CD14-positive monocyte (primary cell): Measurements from ENCODE around the gene OSBPL8. TPM values are rescaled to one million over a fixed set of nuclear protein-coding genes. Genes with fewer than 3 reads are reported as not detected.

Experiments used
- DNase-seq, 3 donors: peaks; one replicate each; pipeline ENCODE4 v3.0.0-alpha.2; 2011 to 2022
- H2AFZ ChIP-seq: 2 replicates; pipeline ENCODE4 v1.6.0; 2012; ENCODE audit warnings: mild to moderate bottlenecking, low read depth, low read length, inconsistent platforms; ENCODE audit not compliant: insufficient read depth, poor library complexity, severe bottlenecking
- H3K27ac ChIP-seq, 2 donors: 1 replicate in 1 of 2; 2 replicates in 1 of 2; pipeline ENCODE4 v1.5.1; 2012 to 2013; ENCODE audit warnings: low read length in 2 of 2, control low read depth in 1 of 2, inconsistent platforms in 1 of 2, low read depth in 1 of 2, mild to moderate bottlenecking in 1 of 2
- H3K27me3 ChIP-seq, 2 donors: one replicate each; pipeline versions ENCODE4 v1.6.0 to v1.6.1; 2011 to 2013; ENCODE audit warnings: low read length in 2 of 2; ENCODE audit not compliant: control insufficient read depth in 2 of 2, insufficient read depth in 2 of 2
- H3K36me3 ChIP-seq, 2 donors: replicated peaks in 1 of 2; 1 replicate in 1 of 2; 2 replicates in 1 of 2; pipeline versions ENCODE4 v1.5.1 to v1.6.1; 2012 to 2013; ENCODE audit warnings: low read length in 2 of 2, control low read depth in 1 of 2, inconsistent platforms in 1 of 2, mild to moderate bottlenecking in 1 of 2; ENCODE audit not compliant: insufficient read depth in 2 of 2, control insufficient read depth in 1 of 2
- H3K4me1 ChIP-seq, 2 donors: 1 replicate in 1 of 2; 2 replicates in 1 of 2; pipeline versions ENCODE4 v1.5.1 to v1.6.1; 2012 to 2013; ENCODE audit warnings: low read length in 2 of 2, control low read depth in 1 of 2, inconsistent platforms in 1 of 2, mild to moderate bottlenecking in 1 of 2, moderate library complexity in 1 of 2; ENCODE audit not compliant: insufficient read depth in 2 of 2, control insufficient read depth in 1 of 2
- H3K4me2 ChIP-seq: replicated peaks from 2 replicates; pipeline ENCODE3; 2012; ENCODE audit warnings: low read length, moderate library complexity, mild to moderate bottlenecking; ENCODE audit not compliant: poor library complexity, severe bottlenecking; ENCODE audit errors: extremely low read depth
- H3K4me3 ChIP-seq, 3 experiments: fragments of 200-600 bp in 1 of 3; sonication (generic) in 1 of 3; replicated peaks in 1 of 3; 1 replicate in 2 of 3; 2 replicates in 1 of 3; pipeline ENCODE4 v1.5.1; 2011 to 2013; ENCODE audit warnings: low read length in 3 of 3, mild to moderate bottlenecking in 3 of 3, control low read depth in 2 of 3, low read depth in 2 of 3, inconsistent platforms in 1 of 3, moderate library complexity in 1 of 3
- H3K79me2 ChIP-seq: 2 replicates; pipeline ENCODE4 v1.6.0; 2012; ENCODE audit warnings: mild to moderate bottlenecking, control low read depth, inconsistent platforms, low read length, moderate library complexity; ENCODE audit not compliant: insufficient read depth
- H3K9ac ChIP-seq: 2 replicates; pipeline ENCODE4 v1.6.0; 2017; ENCODE audit warnings: low read length, mild to moderate bottlenecking; ENCODE audit not compliant: insufficient read depth, poor library complexity, severe bottlenecking
- H3K9me3 ChIP-seq, 2 donors: replicated peaks in 1 of 2; 1 replicate in 1 of 2; 2 replicates in 1 of 2; pipeline versions ENCODE4 v1.5.1 to v1.6.1; 2012 to 2013; ENCODE audit warnings: low read length in 2 of 2, control low read depth in 1 of 2; ENCODE audit not compliant: control insufficient read depth in 1 of 2, insufficient read depth in 1 of 2
- H4K20me1 ChIP-seq: 2 replicates; pipeline ENCODE4 v1.6.0; 2012; ENCODE audit warnings: mild to moderate bottlenecking, low read length, control low read depth, moderate library complexity; ENCODE audit not compliant: insufficient read depth
- H3K27ac Mint-ChIP-seq, 7 donors: one replicate each; pipeline ENCODE4 v1.8.0; 2020; ENCODE audit warnings: mild to moderate bottlenecking in 7 of 7, mixed read lengths in 7 of 7, moderate library complexity in 6 of 7, inconsistent platforms in 2 of 7
- H3K27me3 Mint-ChIP-seq, 3 donors: one replicate each; pipeline ENCODE4 v1.8.0; 2021 to 2022; ENCODE audit warnings: low read depth in 3 of 3, mild to moderate bottlenecking in 3 of 3, mixed read lengths in 3 of 3, moderate library complexity in 3 of 3, inconsistent platforms in 1 of 3
- H3K36me3 Mint-ChIP-seq, 2 donors: one replicate each; pipeline ENCODE4 v1.8.0; 2020; ENCODE audit warnings: mixed read lengths in 2 of 2, inconsistent platforms in 1 of 2, mild to moderate bottlenecking in 1 of 2
- H3K4me1 Mint-ChIP-seq: one replicate; pipeline ENCODE4 v1.8.0; 2020; ENCODE audit warnings: mild to moderate bottlenecking, mixed read lengths
- H3K4me3 Mint-ChIP-seq, 2 donors: one replicate each; pipeline ENCODE4 v1.8.0; 2020; ENCODE audit warnings: mild to moderate bottlenecking in 2 of 2, mixed read lengths in 2 of 2, moderate library complexity in 1 of 2
- H3K9me3 Mint-ChIP-seq, 7 donors: one replicate each; pipeline ENCODE4 v1.8.0; 2020 to 2022; ENCODE audit warnings: mixed read lengths in 7 of 7, mild to moderate bottlenecking in 6 of 7, moderate library complexity in 6 of 7, inconsistent platforms in 2 of 7
- WGBS: methylation state at CpG from one replicate; pipeline ENCODE4 v1.1.5; 2013; ENCODE audit warnings: missing lambda C conversion rate; ENCODE audit not compliant: insufficient coverage; 5-methylcytosine and 5-hydroxymethylcytosine counted together
- intact Hi-C, 2 donors: fragments of 100-400 bp; cut with micrococcal nuclease; formaldehyde crosslinking; loops; one replicate each; pipeline versions ENCODE4 v1.15.0 to v1.15.1; 2023
- polyA plus RNA-seq, 3 donors: library from polyadenylated mRNA; depleted of rRNA in 1 of 3; unstranded in 2 of 3; stranded (reverse) in 1 of 3; fragments of 300-500 nt in 2 of 3; fragments of >200 nt in 1 of 3; fragmentation: Illumina TruSeq in 2 of 3; gene quantifications; 1 replicate in 2 of 3; 2 replicates in 1 of 3; pipeline ENCODE4 v1.2.3, GENCODE V29; 2012 to 2021
- TF ChIP-seq, protein P1 (sequence below): fragments of 200-600 bp; IDR thresholded peaks from one replicate; pipeline ENCODE4 v1.8.0; 2022; ENCODE audit warnings: antibody characterized with exemption, mild to moderate bottlenecking

The OSBPL8 gene
- polyA plus RNA-seq, 3 donors = 25.3 to 167 (median 147) TPM

- Histone ChIP-seq H3K27ac (peak overlapping the region in 1 of 2 donors; percentile 53), H3K79me2 (peaks cover 15% of the 10 kb centered on the region), H3K9ac (no peak overlapping the region), H3K4me2 (peak overlapping the region; percentile 57), H3K4me1 (peaks cover 27 to 34% of the 10 kb centered on the region in 2 donors), H2AFZ (peak overlapping the region; percentile 39), H3K27me3 (no peaks in the 10 kb centered on the region), H3K9me3 (no peaks in the 10 kb centered on the region), H4K20me1 (peaks cover 12% of the 10 kb centered on the region), H3K36me3 (no peaks in the 10 kb centered on the region), H3K4me3 (no peak overlapping the region)
- intact Hi-C loops = no loop called here
- Mint-ChIP-seq H3K9me3 (no peaks in the 10 kb centered on the region), H3K36me3 (no peaks in the 10 kb centered on the region), H3K4me3 (no peak overlapping the region), H3K4me1 (peaks cover 26% of the 10 kb centered on the region), H3K27ac (no peak overlapping the region), H3K27me3 (no peaks in the 10 kb centered on the region)
- DNase-seq = no peak
- TF ChIP-seq, protein P1, sequence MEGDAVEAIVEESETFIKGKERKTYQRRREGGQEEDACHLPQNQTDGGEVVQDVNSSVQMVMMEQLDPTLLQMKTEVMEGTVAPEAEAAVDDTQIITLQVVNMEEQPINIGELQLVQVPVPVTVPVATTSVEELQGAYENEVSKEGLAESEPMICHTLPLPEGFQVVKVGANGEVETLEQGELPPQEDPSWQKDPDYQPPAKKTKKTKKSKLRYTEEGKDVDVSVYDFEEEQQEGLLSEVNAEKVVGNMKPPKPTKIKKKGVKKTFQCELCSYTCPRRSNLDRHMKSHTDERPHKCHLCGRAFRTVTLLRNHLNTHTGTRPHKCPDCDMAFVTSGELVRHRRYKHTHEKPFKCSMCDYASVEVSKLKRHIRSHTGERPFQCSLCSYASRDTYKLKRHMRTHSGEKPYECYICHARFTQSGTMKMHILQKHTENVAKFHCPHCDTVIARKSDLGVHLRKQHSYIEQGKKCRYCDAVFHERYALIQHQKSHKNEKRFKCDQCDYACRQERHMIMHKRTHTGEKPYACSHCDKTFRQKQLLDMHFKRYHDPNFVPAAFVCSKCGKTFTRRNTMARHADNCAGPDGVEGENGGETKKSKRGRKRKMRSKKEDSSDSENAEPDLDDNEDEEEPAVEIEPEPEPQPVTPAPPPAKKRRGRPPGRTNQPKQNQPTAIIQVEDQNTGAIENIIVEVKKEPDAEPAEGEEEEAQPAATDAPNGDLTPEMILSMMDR = no peak
- no CpG with 5 or more reads among the region's 2 CpGs for WGBS
These were observed 3.5 kb upstream of the OSBPL8 start for GRCh38 chr12:76563061-76563460.

- H3K4me3 Mint-ChIP-seq = peak overlapping the region; percentile 12 to 31
These were observed 2.6 kb upstream of the OSBPL8 start for GRCh38 chr12:76562130-76562529.

More at GRCh38 chr12:76562130-76562529, 2.6 kb upstream of the OSBPL8 start:
- Histone ChIP-seq H3K79me2 (peaks cover 24% of the 10 kb centered on the region), H3K4me1 (peaks cover 33 to 43% of the 10 kb centered on the region in 2 donors), H2AFZ (peak overlapping the region; percentile 8), H3K9ac (peak overlapping the region; percentile 18), H3K4me2 (peak overlapping the region; percentile 57), H3K27me3 (no peaks in the 10 kb centered on the region), H3K9me3 (no peaks in the 10 kb centered on the region), H4K20me1 (peaks cover 21% of the 10 kb centered on the region), H3K27ac (peak overlapping the region in 1 of 2 donors; percentile 53), H3K4me3 (peak overlapping the region in 1 of 3 experiments; percentile 41), H3K36me3 (no peaks in the 10 kb centered on the region)
- Mint-ChIP-seq H3K9me3 (no peaks in the 10 kb centered on the region), H3K27ac (peak overlapping the region in 5 of 7 donors; percentile 20 to 63 (median 57)), H3K27me3 (no peaks in the 10 kb centered on the region), H3K4me1 (peaks cover 33% of the 10 kb centered on the region), H3K36me3 (no peaks in the 10 kb centered on the region)
- DNase-seq = peak in 1 of 3 donors; percentile 26
- no CpG with 5 or more reads among the region's 3 CpGs for WGBS
- intact Hi-C loops = no loop called here
- TF ChIP-seq, protein P1 = no peak
